ENCODE measurements around the gene TMEM150B. TPM values are rescaled to one million over a fixed set of nuclear protein-coding genes. Genes with fewer than 3 reads are reported as not detected.

Gene TMEM150B
- total and polyA plus RNA-seq, 2 of the 4 experiments (the other 2 are of a cell fraction) = not detected

- no peaks in the 10 kb centered on the region for H3K79me1 ChIP-seq (ENCODE audit: low read depth in 1 of 2, low read length in 2 of 2)
- H3K4me3 ChIP-seq (ENCODE audit: insufficient read depth, low read depth, low read length) = no peak overlapping the region
- H3K9me1 ChIP-seq (ENCODE audit: insufficient read depth, low read length) = no peaks in the 10 kb centered on the region
- no peak overlapping the region for H4K8ac ChIP-seq (ENCODE audit: low read depth in 2 of 2, low read length in 2 of 2)
- H3K14ac ChIP-seq (replicated peaks; ENCODE audit: low read depth, low read length) = no peak overlapping the region
- no peak overlapping the region for H3K4ac ChIP-seq (ENCODE audit: low read depth, low read length)
- no peak for ATAC-seq (ENCODE audit: low read depth)
- 93% methylated on average over 2 of the region's 10 CpGs; no CpG with 5 or more reads in 1 of the 2 experiments for WGBS, 2 experiments (ENCODE audit: extremely low coverage in 2 of 2, insufficient read length in 1 of 2)
- DNase-seq = no peak
- H3K9me3 ChIP-seq (ENCODE audit: control insufficient read depth, insufficient read depth, low read length) = no peaks in the 10 kb centered on the region
- BruUV-seq (replicated peaks) = no TSS peak
- in situ Hi-C loops (cut with MboI; ENCODE audit: low sequenced_read_pairs) (loop anchor here (10.0 to 25.0 kb wide), 2 partner anchors 88 to 340 kb away; partner anchors contain the start of genes CCDC106, RPL28, TMEM238 and ZNF580), intact Hi-C loops (cut with micrococcal nuclease) (loop anchor here (10.0 kb wide), 1 partner anchor 152 kb away; the partner anchor contains the start of gene TNNT1), dilution Hi-C loops (cut with HindIII; ENCODE audit: low sequenced_read_pairs, unreplicated experiment) (no loop called here)
- no peak overlapping the region for H3K56ac ChIP-seq (ENCODE audit: extremely low read depth, insufficient read depth, low read length)
- POLR2A ChIA-PET (ENCODE audit: unreplicated experiment) = no interaction called here
- H3K36me3 ChIP-seq (ENCODE audit: control insufficient read depth, insufficient read depth, low read length) = peaks cover 31% of the 10 kb centered on the region
- TF ChIP-seq BHLHE40 (IDR thresholded peaks at IDR 0.05; ENCODE audit: low read depth, low read length) (no peak), FOS (IDR thresholded peaks at IDR 0.05; ENCODE audit: low read depth, low read length) (no peak), CEBPB (IDR thresholded peaks at IDR 0.05; ENCODE audit: low read depth, low read length) (no peak), MAZ (IDR thresholded peaks at IDR 0.05; ENCODE audit: borderline replicate concordance, low read depth, low read length) (no peak), RCOR1 (IDR thresholded peaks at IDR 0.05; ENCODE audit: insufficient replicate concordance, low read length) (no peak), CHD1 (IDR thresholded peaks at IDR 0.05; ENCODE audit: low read depth, low read length) (no peak), MXI1 (IDR thresholded peaks at IDR 0.05; ENCODE audit: borderline replicate concordance, low read depth, low read length) (no peak), NFE2L2 (IDR thresholded peaks at IDR 0.05; ENCODE audit: low read depth, low read length) (no peak), RFX5 (IDR thresholded peaks at IDR 0.05; ENCODE audit: low read depth, low read length) (no peak), ELK1 (IDR thresholded peaks at IDR 0.05; ENCODE audit: borderline replicate concordance, low read depth, low read length) (no peak), SMC3 (IDR thresholded peaks at IDR 0.05; ENCODE audit: low read depth, low read length) (no peak), MAFK (IDR thresholded peaks at IDR 0.05; ENCODE audit: low read depth, low read length) (no peak), POLR2A (IDR thresholded peaks at IDR 0.05; ENCODE audit: low read depth, low read length) (no peak), RAD21 (IDR thresholded peaks at IDR 0.05; ENCODE audit: low read length) (no peak)
- TF ChIP-seq, protein P1, sequence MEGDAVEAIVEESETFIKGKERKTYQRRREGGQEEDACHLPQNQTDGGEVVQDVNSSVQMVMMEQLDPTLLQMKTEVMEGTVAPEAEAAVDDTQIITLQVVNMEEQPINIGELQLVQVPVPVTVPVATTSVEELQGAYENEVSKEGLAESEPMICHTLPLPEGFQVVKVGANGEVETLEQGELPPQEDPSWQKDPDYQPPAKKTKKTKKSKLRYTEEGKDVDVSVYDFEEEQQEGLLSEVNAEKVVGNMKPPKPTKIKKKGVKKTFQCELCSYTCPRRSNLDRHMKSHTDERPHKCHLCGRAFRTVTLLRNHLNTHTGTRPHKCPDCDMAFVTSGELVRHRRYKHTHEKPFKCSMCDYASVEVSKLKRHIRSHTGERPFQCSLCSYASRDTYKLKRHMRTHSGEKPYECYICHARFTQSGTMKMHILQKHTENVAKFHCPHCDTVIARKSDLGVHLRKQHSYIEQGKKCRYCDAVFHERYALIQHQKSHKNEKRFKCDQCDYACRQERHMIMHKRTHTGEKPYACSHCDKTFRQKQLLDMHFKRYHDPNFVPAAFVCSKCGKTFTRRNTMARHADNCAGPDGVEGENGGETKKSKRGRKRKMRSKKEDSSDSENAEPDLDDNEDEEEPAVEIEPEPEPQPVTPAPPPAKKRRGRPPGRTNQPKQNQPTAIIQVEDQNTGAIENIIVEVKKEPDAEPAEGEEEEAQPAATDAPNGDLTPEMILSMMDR (conservative IDR thresholded peaks at IDR 0.05; ENCODE audit: low read depth, low read length) = no peak
- no peak overlapping the region for H2BK5ac ChIP-seq (ENCODE audit: low read depth, low read length, poor library complexity, severe bottlenecking)
- H3K27me3 ChIP-seq (ENCODE audit: control insufficient read depth, insufficient read depth, low read length) = no peaks in the 10 kb centered on the region
- no peaks in the 10 kb centered on the region for H3K4me1 ChIP-seq (ENCODE audit: control insufficient read depth, insufficient read depth, low read length)
- no peak overlapping the region for H2AK5ac ChIP-seq (ENCODE audit: low read depth, low read length)
- H4K20me1 ChIP-seq (ENCODE audit: insufficient read depth, low read length) = no peaks in the 10 kb centered on the region
- no peak overlapping the region for H3K4me2 ChIP-seq (ENCODE audit: low read depth, low read length)
- no peak overlapping the region for H2BK15ac ChIP-seq (ENCODE audit: low read depth, low read length)
- no peak overlapping the region for H4K91ac ChIP-seq (ENCODE audit: insufficient read depth, low read depth, low read length)
- H3K23ac ChIP-seq (ENCODE audit: low read depth, low read length) = no peak overlapping the region
- no peak overlapping the region for H3K18ac ChIP-seq (ENCODE audit: low read depth, low read length)
- no peak overlapping the region for H3K27ac ChIP-seq (ENCODE audit: insufficient read depth, low read length)
- H2AFZ ChIP-seq (replicated peaks; ENCODE audit: low read length, poor library complexity) = no peak overlapping the region
- no peak overlapping the region for H4K5ac ChIP-seq (ENCODE audit: low read depth, low read length)
- no peak overlapping the region for H2AK9ac ChIP-seq (replicated peaks; ENCODE audit: low read depth, low read length, poor library complexity)
- no peak overlapping the region for H2BK120ac ChIP-seq (ENCODE audit: low read depth, low read length)
- H3K9ac ChIP-seq (ENCODE audit: low read depth, low read length) = no peak overlapping the region
- no peak overlapping the region for H2BK20ac ChIP-seq (ENCODE audit: low read depth, low read length)
- CTCF ChIA-PET = no interaction called here
Observed at GRCh38 chr19:55297267-55297666, 27.9 kb downstream of the TMEM150B start.

Data from IMR-90 (cell line).